Erythroblast (primary cell): ENCODE data around the gene NXT1.
"Not testable (repeated sequence)": the region's sequence is repeated elsewhere in the genome, so short reads cannot be mapped to it uniquely, and the experiment has no call there.

ENCODE experiments used
- DNase-seq, 2 experiments: peaks; one replicate each; lab custom pipeline; 2025; lab: John Stamatoyannopoulos, UW
- GATA1 ChIP-seq: IDR thresholded peaks from 2 replicates; pipeline ENCODE4 v1.6.1; 2011; ENCODE audit warnings: low read depth, mild to moderate bottlenecking, control low read depth, low read length, moderate library complexity
- POLR2A ChIP-seq: IDR thresholded peaks from 2 replicates; pipeline ENCODE4 v1.6.1; 2011; ENCODE audit warnings: mild to moderate bottlenecking, low read length

The NXT1 gene

GRCh38 chr20:23339986-23340385 is 10.6 kb upstream of the NXT1 start:
- no peak for TF ChIP-seq GATA1

GRCh38 chr20:23340524-23340923 is 10.1 kb upstream of the NXT1 start:
- TF ChIP-seq GATA1 (no peak), POLR2A (no peak)
- DNase-seq = peak; percentile 60 to 74

More at GRCh38 chr20:23339986-23340385, 10.6 kb upstream of the NXT1 start:
- no peak for DNase-seq

- TF ChIP-seq GATA1 (no peak), POLR2A (no peak)
- DNase-seq = no peak
Observed at GRCh38 chr20:23341073-23341472, 9.5 kb upstream of the NXT1 start.

- TF ChIP-seq GATA1 = no peak
- no peak for TF ChIP-seq POLR2A
Observed at GRCh38 chr20:23343590-23343989, 7.0 kb upstream of the NXT1 start.

GRCh38 chr20:23344336-23344735 is 6.3 kb upstream of the NXT1 start:
- DNase-seq = no peak
- TF ChIP-seq POLR2A (no peak), GATA1 (no peak)

More at GRCh38 chr20:23343590-23343989, 7.0 kb upstream of the NXT1 start:
- DNase-seq = no peak

- DNase-seq = no peak
- no peak for TF ChIP-seq GATA1
- no peak for TF ChIP-seq POLR2A
Observed at GRCh38 chr20:23346002-23346401, 4.6 kb upstream of the NXT1 start.

GRCh38 chr20:23347791-23348190 is 2.8 kb upstream of the NXT1 start:
- no peak for DNase-seq

GRCh38 chr20:23348510-23348909 is 2.1 kb upstream of the NXT1 start:
- DNase-seq = not testable (repeated sequence)

More at GRCh38 chr20:23347791-23348190, 2.8 kb upstream of the NXT1 start:
- TF ChIP-seq GATA1 (no peak), POLR2A (no peak)

- no peak for TF ChIP-seq POLR2A
- peak in 1 of 2 experiments; percentile 94 for DNase-seq
Observed at GRCh38 chr20:23349338-23350195, 1.0 kb upstream of the NXT1 start.

GRCh38 chr20:23350904-23351838 is 580 bp downstream of the NXT1 start:
- TF ChIP-seq POLR2A = no peak
- no peak for TF ChIP-seq GATA1
- DNase-seq = peak; percentile 70 to 77

GRCh38 chr20:23356203-23356602 is 5.6 kb downstream of the NXT1 start:
- no peak for TF ChIP-seq POLR2A
- no peak for TF ChIP-seq GATA1

GRCh38 chr20:23357767-23358562 is 7.4 kb downstream of the NXT1 start:
- TF ChIP-seq POLR2A (peak; percentile 90), GATA1 (no peak)
- peak; percentile 100 for DNase-seq

More at GRCh38 chr20:23356203-23356602, 5.6 kb downstream of the NXT1 start:
- DNase-seq = no peak

GRCh38 chr20:23358563-23358906 is 7.9 kb downstream of the NXT1 start:
- TF ChIP-seq GATA1 (no peak), POLR2A (no peak)
- no peak for DNase-seq

GRCh38 chr20:23358923-23359593 is 8.5 kb downstream of the NXT1 start:
- no peak for TF ChIP-seq GATA1
- no peak for TF ChIP-seq POLR2A

More at GRCh38 chr20:23358923-23359593, 8.5 kb downstream of the NXT1 start:
- peak in 1 of 2 experiments; percentile 42 for DNase-seq
